ENCODE measurements around the gene ABCB9.
"Not testable (repeated sequence)": the region's sequence is repeated elsewhere in the genome, so short reads cannot be mapped to it uniquely, and the experiment has no call there.

Gene ABCB9

GRCh38 chr12:122937622-122938091 lies 28.6 kb downstream of the ABCB9 start:
- DNase-seq (ENCODE audit: low read depth): no peak

- no peak for DNase-seq (ENCODE audit: low read depth)
Observed at GRCh38 chr12:122935318-122935717, 30.9 kb downstream of the ABCB9 start.

DNA sequence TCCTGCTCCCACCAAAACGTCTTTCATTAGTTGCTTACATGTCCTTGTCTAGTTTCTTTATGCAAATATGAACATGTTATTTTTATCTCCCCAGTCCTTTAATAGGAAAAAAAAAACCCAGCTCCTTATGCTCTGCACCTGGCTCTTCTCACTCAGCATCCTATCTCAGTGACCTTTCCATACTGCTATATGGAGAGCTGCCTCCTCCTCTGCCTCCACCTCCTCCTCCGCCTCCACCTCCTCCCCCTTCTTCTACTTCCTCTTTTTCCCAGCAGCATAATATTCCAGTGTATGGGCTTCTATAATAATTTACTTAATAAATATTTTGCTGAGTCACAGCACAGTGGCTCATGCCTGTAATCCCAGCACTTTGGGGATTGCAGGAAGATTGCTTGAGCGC lies 31.5 kb downstream of the ABCB9 start:
- no peak for DNase-seq (ENCODE audit: low read depth)

GRCh38 chr12:122932207-122932606 lies 34.1 kb downstream of the ABCB9 start:
- DNase-seq (ENCODE audit: low read depth): no peak

DNA sequence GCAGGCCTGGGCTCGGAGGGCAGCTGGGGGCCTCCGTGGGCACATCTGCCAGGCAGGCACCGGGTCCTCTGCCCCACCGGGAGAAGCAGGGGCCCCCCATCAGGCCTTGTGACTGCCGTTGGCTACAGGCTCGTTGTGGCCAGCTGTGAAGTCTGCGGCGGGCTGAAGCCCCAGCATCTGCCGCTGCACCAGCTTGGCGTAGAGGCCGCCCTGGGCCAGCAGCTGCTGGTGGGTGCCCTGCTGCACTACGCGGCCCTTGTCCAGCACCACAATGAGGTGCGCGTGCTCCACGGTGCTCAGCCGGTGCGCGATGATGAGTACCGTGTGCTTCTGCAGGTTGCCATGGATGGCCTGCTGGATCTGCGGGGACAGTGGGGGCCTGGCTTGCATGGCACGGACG lies 36.5 kb downstream of the ABCB9 start:
- no peak for DNase-seq (ENCODE audit: low read depth)

DNA sequence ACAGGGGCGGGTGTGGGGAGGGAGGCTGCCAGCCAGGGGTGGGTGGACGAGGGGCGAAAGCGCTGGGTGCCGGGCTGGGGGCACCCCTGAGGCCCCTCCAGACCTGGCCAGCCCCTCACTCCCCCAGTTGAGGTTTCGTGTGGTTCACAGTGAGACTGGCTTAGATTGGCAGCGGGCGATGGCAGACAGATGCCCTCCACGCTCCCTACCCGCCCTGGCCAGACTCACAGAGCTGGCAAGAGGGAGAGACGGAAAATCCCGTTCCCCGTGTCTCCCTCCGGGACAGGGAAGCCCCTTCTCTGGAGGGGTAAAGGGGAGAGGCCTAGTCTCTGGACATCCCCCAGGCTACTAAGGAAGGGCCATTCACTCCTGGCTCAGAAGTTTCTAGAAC lies 37.1 kb downstream of the ABCB9 start:
- DNase-seq (ENCODE audit: low read depth): no peak

- DNase-seq (ENCODE audit: low read depth): no peak
Observed at GRCh38 chr12:122928404-122929147, 37.7 kb downstream of the ABCB9 start.

DNA sequence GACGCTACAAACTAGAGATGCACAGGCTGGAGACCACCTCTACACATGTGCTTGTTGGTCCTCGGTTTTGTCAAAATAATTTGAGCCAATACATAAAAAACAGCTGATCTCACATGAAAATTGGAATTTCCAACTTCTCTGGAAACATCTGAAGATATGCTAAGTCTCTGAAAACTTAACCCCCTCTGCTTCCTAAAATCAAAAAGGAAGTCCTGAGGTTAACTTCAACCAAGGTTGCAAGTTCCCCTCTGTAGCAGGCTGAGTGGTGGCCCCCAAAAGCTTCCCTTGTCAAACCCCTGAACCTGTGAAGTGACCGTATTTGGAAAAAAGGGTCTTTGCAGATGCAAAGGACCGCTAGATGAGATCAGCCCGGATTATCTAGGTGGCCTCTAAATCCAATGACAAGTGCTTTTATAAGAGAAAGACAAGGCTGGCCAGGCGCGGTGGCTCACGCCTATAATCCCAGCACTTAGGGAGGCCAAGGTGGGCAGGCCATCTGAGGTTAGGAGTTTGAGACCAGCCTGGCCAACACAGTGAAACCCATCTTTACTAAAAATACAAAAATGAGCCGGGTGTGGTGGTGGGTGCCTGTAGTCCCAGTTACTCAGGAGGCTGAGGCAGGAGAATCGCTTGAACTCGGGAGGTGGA lies 38.4 kb downstream of the ABCB9 start:
- no peak for DNase-seq (ENCODE audit: low read depth)

DNA sequence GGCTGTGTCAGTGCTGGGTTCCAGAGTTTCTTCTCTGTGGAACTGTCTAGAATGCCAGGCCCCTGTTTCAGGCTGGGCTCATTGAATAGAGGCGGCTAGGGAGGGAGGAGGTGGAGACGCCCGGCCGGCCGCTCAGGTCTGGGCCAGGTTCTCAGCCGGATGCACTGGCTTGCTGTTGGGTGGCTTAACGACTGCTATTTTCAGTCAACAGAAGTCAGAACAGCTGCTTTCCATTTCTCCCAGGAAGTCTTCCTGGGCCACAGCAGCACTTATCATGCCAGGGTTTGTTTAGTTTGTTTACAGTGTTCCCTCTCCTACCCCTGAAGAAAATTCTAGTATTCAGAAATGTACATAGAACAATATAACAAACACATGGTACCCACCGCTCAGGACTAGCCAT lies 44.3 kb downstream of the ABCB9 start:
- DNase-seq (ENCODE audit: low read depth): no peak

DNA sequence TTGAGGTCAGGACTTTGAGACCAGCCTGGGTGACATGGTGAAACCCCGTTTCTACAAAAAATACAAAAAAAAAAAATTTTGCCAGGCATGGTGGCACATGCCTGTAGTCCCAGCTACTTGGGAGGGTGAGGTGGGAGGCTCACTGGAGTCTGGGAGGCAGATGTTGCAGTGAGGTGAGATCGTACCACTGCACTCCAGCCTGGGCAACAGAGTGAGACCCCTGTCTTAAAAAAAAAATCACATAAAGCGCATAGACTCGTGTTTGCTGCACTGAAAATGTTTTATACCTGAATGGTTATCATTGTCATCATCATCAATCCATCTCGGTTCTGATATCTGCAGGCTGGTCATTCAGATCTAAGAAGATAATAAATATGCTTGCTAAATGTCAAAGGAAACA lies 45.6 kb downstream of the ABCB9 start:
- no peak for DNase-seq (ENCODE audit: low read depth)

- DNase-seq (ENCODE audit: low read depth): no peak
Observed at GRCh38 chr12:122918827-122919226, 47.4 kb downstream of the ABCB9 start.

DNA sequence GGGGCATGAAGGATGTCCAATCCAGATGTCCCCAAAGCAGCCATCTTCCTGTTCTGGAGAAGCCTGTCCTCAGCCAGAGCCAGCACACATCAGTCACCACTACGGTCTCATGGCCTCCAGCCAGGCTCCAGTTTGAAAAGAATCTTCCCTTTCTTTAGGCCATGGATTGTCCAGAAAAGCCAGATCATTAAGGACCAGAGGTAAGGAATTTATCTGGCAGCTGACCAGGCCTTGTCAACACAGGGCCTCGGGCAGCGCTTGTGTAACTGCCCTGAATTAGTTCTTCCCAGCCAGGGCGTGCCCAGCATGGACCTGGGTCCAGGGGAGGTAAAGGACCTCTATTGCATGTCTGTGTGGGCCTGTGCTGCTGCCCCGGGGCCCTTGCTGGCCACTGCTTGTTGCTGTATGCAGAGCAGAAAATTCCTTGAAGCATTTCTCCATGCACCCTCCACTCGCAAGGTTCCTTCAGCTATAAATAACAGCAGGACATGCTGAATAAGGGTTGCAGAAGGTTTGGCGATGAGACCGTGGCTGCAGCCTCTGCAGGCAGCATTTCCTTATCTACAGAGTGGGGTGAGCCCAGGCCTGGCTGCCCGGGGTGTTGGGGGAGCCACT lies 48.6 kb downstream of the ABCB9 start:
- no peak for DNase-seq (ENCODE audit: low read depth)

GRCh38 chr12:122909442-122910288 lies 56.6 kb downstream of the ABCB9 start:
- DNase-seq (ENCODE audit: low read depth): no peak

GRCh38 chr12:122908915-122909314 lies 57.3 kb downstream of the ABCB9 start:
- DNase-seq (ENCODE audit: low read depth): no peak

DNA sequence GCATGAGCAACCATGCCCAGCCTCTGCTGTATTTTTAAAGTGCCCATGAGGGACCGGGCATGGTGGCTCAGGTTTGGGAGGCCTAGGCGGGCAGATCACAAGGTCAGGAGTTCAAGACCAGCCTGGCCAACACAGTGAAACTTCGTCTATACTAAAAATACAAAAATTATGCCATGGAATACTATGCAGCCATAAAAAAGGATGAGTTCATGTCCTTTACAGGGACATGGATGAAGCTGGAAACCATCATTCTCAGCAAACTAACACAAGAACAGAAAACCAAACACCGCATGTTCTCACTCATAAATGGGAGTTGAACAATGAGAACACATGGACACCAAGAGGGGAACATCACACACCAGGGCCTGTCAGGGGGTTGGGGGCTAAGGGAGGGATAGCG lies 61.0 kb downstream of the ABCB9 start:
- DNase-seq (ENCODE audit: low read depth): not testable (repeated sequence)

- no peak for DNase-seq (ENCODE audit: low read depth)
Observed at GRCh38 chr12:122903693-122904034, 62.6 kb downstream of the ABCB9 start.

DNA sequence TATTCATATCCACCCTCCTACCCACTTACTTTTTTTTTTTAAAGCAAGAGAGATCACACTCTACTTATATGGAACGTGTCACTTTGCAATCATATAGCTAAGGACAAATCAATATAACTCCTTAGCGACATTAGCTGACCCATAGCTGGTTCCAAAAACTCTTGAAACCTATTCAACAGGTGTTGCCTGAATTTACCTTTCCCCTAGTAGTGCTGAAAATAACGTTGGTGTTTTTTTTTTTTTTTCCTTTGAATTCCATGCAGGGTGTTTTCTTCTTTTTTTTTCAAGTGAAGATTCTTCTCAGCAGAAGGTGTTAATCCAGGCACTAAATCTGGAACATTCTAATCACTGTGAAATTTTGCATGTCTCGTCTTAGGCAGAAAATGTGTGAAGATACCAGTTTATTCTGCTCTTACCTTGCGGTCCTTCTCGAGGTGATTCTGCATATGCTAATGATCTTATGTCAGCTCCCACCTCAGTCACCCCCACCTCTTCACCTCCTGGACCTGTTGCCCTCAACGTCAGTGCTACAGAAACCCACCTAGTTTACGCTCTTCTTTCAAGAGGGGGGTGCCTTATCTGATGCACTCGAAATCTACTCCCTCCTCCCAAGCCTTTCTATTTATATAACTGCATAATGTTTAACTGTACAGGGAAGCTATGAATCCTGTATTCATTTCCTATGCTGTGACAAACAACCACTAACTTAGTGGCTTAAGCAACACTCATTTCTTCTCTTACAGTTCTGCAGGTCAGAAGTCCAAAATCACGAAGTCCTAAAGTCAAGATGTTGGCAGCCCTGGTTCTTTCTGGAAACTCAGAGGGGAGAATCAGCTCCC lies 63.2 kb downstream of the ABCB9 start:
- no peak for DNase-seq (ENCODE audit: low read depth)

- DNase-seq (ENCODE audit: low read depth): no peak
Observed at GRCh38 chr12:122899887-122900286, 66.4 kb downstream of the ABCB9 start.

DNA sequence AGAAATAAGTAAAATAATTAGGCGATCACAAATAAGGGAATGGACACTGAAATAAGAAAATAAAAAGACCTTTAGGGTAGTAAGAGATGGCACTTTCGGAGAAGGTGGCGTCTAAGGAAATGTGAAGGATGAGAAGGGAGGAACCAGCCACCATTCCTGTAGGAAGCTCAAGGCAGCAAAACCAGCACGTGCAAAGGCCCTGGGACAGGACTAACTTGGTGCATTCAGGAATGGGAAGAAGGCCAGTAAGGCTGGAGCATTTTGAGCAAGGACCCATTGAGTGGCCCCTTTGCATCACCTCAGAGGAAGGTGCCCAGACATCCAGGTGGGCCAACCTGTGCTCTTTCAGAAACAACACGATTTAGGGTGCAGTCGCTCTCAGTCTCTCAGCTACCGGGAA lies 69.6 kb downstream of the ABCB9 start:
- DNase-seq (ENCODE audit: low read depth): no peak

- DNase-seq (ENCODE audit: low read depth): peak; percentile 81
Observed at GRCh38 chr12:122895704-122896636, 70.3 kb downstream of the ABCB9 start, which contains the start of gene VPS37B. Gene VPS37B (minus strand): TSS chr12:122896124. CDS start chr12:122896062, 62 bp downstream.
